Fibroblast of the aortic adventitia (primary cell): ENCODE results near the gene DENND1A. TPM values are rescaled to one million over a fixed set of nuclear protein-coding genes. Genes with fewer than 3 reads are reported as not detected.

ENCODE experiments used
- DNase-seq: peaks from one replicate; pipeline ENCODE4 v3.0.0-alpha.2; 2010; ENCODE audit warnings: low read depth
- H3K4me3 ChIP-seq: 2 replicates; pipeline ENCODE4 v1.5.1; 2011; ENCODE audit warnings: low read depth, mild to moderate bottlenecking, control low read depth, low read length, moderate library complexity
- total RNA-seq: library from RNA; depleted of rRNA; stranded (reverse); fragments of >200 nt; gene quantifications from 2 replicates; pipeline ENCODE4 v1.2.3, GENCODE V29; 2012; ENCODE audit warnings: low replicate concordance
- TF ChIP-seq, protein P1 (sequence below): IDR thresholded peaks from 2 replicates; pipeline ENCODE4 v1.5.1; 2011; ENCODE audit warnings: mild to moderate bottlenecking, low read length, control low read depth, inconsistent platforms; ENCODE audit not compliant: insufficient read depth

DENND1A gene
- total RNA-seq, 1 donor, result 27.7 TPM

DNA sequence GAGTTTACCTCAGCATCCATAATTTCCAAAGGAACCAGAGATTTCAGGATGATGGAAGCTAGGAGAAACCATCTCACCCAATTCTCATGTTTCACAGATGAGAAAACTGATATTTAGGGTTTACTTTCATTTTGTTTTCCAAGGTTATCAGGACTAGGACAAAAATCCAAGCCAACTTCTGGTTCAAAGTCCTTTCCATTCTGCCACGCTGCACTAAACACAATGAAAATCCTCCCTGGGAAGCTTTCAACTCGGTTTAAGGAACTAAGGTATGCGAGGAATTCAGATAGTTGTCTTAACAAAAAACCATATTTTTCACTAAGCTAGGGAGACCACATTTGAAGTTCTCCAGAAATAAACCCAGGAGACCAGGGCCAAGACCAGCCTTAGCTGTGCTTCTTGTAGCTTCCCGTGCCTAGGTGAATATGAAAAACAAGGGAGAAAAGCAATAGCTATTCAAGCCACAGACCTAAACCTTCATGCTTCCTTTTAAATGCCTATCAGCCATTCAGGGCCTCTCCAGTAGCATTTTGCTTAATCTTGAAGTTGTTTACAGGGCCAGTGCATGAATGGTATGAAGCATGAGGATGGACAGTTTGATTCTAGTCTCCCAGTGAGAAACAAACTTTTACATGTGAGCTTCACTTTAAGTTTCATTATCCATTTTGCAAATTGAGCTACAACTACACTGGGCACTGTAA, 167.9 kb downstream of the DENND1A start:
- no peak overlapping the region for H3K4me3 ChIP-seq
- DNase-seq, result peak; percentile 45
- TF ChIP-seq, protein P1, sequence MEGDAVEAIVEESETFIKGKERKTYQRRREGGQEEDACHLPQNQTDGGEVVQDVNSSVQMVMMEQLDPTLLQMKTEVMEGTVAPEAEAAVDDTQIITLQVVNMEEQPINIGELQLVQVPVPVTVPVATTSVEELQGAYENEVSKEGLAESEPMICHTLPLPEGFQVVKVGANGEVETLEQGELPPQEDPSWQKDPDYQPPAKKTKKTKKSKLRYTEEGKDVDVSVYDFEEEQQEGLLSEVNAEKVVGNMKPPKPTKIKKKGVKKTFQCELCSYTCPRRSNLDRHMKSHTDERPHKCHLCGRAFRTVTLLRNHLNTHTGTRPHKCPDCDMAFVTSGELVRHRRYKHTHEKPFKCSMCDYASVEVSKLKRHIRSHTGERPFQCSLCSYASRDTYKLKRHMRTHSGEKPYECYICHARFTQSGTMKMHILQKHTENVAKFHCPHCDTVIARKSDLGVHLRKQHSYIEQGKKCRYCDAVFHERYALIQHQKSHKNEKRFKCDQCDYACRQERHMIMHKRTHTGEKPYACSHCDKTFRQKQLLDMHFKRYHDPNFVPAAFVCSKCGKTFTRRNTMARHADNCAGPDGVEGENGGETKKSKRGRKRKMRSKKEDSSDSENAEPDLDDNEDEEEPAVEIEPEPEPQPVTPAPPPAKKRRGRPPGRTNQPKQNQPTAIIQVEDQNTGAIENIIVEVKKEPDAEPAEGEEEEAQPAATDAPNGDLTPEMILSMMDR, result no peak

DNA sequence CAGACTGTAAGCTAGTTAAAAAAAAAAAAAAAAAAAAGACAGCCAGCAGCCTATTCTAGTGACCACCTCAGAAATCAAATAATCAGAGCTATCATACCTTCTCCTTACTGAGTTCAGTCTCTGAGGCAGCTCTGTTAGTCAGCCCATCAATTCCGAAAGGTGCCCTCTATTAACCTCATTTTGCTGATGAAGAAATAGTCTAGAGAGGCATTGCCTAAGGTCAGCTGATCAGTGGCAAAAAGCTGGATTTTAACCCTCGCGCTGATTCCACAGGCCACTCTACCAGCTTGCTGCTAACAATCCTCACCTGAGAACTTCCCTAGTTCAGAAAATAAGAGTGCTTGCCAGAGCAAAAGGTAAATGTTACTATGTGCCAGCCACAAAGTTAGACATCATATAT, 172.0 kb downstream of the DENND1A start:
- H3K4me3 ChIP-seq, result no peak overlapping the region
- no peak for DNase-seq
- TF ChIP-seq, protein P1, result no peak

DNA sequence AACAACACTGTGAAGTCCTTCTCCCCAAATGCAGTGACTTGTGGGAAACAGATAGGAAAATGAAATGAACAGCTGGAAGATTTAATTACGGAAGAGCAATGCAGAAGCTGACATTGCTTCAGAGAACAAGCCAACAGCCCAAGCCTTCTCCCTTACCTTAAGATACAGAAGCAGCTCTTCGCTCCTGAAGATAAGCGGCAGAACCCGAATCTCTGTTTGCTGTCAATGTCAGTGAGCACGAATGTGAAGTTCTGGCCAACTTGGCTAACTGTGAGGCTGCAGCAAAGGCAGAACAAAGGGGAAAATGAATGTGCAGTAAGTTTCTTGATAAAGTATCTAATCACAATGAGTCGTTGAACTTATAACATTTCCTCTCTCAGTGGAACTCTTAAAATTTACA, 172.4 kb downstream of the DENND1A start:
- TF ChIP-seq, protein P1, result no peak

DNA sequence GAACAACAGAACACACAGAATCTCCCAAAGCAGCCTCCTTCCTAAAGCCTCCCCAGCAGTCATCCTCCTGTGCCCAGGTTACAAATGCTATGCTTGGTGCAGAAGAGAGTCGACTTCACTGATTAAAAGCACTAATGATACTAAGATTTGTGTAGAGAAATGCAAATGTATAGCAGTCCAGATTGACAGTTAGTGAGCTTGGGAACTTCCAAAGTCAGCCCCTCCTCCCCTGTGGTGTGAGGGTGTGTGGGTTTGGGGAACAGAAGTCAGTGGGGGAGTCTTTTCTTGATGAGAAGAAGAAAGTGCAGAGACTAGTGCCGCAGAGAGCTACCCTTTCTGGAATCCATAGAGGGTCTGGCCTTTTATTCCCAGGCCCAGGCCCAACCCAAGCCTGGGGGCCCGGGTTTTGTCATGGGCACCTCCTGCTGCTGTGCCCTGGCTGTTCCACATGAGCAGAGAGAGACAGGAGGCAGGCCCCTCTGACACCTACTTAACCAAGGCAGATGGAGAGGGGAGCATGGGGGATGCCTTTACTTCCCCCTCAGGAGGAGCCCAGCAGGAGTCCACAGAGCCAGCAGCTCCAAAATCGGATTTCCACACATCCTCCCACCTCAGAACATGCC, 173.3 kb downstream of the DENND1A start:
- TF ChIP-seq, protein P1, result no peak
- no peak overlapping the region for H3K4me3 ChIP-seq
- DNase-seq, result no peak

More for the DNA sequence above, 172.4 kb downstream of the DENND1A start:
- DNase-seq, result peak; percentile 33
- no peak overlapping the region for H3K4me3 ChIP-seq

DNA sequence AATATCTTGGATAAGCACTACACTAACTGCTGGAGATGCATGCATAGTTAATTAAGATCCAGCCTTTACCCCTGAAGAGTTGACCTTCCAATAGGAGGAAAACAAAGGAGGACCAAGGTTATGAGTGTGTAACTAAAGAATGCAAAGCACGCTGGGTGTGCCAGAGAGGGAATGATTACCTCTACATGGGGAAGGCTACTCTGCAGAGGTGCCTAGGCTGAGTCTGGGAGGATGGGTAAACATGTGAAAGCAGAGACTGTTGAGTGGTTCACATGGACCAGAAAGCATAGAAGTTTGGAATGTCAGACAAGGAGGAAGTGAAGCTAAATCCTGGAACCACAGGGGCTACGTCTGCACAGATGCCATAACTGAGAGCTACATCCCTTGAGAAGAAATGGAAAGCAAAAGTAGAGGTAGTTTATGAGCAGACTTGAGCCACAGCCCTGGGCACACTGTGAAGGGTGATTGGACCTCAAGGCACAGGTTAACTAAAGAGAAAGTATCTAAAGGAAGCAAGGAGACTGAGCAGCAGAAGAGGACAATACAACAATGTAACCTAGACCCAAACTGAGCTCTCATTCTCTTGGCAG, 176.2 kb downstream of the DENND1A start:
- H3K4me3 ChIP-seq, result no peak overlapping the region
- DNase-seq, result no peak
- TF ChIP-seq, protein P1, result no peak

DNA sequence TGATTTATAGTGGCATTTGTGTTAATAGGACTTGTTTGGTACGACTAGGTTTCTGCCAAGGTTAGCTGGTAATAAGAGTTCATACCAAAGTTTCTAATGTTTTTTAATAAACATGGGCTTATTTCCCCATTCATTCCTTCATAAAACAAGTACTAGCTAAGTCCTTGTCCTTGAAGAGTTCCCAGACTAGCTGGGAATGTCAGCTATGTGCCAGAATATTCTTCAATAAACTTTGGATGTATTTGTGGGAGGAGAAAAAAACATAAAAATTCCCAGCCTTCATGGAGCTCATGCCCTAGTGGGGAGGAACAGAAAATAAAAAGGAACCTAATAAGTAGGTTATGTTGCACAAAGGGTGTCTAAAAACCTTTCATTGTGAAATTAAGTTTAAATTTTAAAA, 176.9 kb downstream of the DENND1A start:
- no peak for DNase-seq
- TF ChIP-seq, protein P1, result no peak
- no peak overlapping the region for H3K4me3 ChIP-seq
